T-helper 17 cell (primary cell): ENCODE measurements around the gene CUX1. TPM values are rescaled to one million over a fixed set of nuclear protein-coding genes. Genes with fewer than 3 reads are reported as not detected.
A peak's percentile ranks its signal among the peaks of the same experiment; 100 is the strongest.
"Not testable (repeated sequence)": the region's sequence is repeated elsewhere in the genome, so short reads cannot be mapped to it uniquely, and the experiment has no call there.

Experiments
- ATAC-seq: fragments of 150-1000 bp; cut with Tn5 transposase; 2 replicates; pipeline ENCODE4 v1.10.0; 2021; ENCODE audit warnings: mild to moderate bottlenecking, moderate library complexity
- DNase-seq, 3 donors: peaks; one replicate each; pipeline versions ENCODE4 v3.0.0 to v3.0.0-alpha.2; 2020 to 2021
- H3K9me3 ChIP-seq: one replicate; pipeline ENCODE4 v1.7.0; 2013; ENCODE audit warnings: low read length, mild to moderate bottlenecking; ENCODE audit not compliant: control insufficient read depth, poor library complexity, severe bottlenecking
- H3K27ac Mint-ChIP-seq: one replicate; pipeline ENCODE4 v1.8.0; 2022; ENCODE audit warnings: mild to moderate bottlenecking, moderate library complexity, mixed read lengths
- H3K27me3 Mint-ChIP-seq: one replicate; pipeline ENCODE4 v1.8.0; 2022; ENCODE audit warnings: mixed read lengths
- H3K36me3 Mint-ChIP-seq: one replicate; pipeline ENCODE4 v1.8.0; 2022; ENCODE audit warnings: low read depth, mixed read lengths
- H3K4me1 Mint-ChIP-seq: one replicate; pipeline ENCODE4 v1.8.0; 2022; ENCODE audit warnings: mild to moderate bottlenecking, mixed read lengths
- H3K4me3 Mint-ChIP-seq: one replicate; pipeline ENCODE4 v1.8.0; 2022; ENCODE audit warnings: mild to moderate bottlenecking, moderate library complexity, mixed read lengths
- total RNA-seq, 4 donors: library from RNA in 2 of 4; stranded (reverse) in 2 of 4; gene quantifications; one replicate each; pipeline ENCODE4 v1.2.3 and lab custom pipeline; 2022 to 2026

The CUX1 gene
- total RNA-seq, 2 donors from 2014 or later: 35.6 to 52.8 TPM

DNA sequence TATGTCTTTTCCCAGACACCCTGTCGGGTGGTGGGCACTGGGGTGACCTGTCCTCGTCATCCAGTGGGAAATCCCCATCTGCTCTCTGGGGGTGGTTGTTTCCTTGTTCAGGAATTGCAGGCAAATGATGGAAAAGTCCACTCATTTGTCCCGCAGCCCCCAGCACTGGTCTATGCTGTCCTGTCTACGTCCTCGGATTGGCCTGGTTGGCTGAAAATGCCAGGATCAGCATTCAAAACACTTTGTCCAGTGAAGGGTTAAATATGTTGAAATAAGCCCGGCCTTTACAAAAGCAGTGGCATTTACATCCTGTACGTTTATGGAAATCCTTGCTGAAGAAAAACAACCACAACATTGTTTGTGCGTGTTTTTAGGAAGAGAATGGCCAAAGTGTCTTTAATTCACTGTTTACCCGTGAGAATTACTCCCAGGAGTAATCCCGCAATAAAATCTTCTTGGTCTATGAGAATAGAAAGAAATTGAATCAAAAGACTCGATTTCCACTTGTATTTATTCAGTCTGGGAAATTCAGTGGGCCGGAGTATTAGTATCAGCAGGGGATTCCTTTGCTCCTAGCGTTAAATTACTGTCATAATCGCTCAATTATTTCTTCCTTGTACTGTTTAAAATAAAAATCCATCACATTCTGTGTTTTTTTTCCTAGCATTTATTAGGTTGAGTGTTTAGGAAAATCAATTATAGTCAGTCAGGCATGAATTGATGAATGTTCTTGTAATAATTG lies 352.4 kb downstream of the CUX1 start:
- H3K9me3 ChIP-seq: no peaks in the 10 kb centered on the region
- Mint-ChIP-seq H3K27ac (peak overlapping the region; percentile 6), H3K27me3 (no peaks in the 10 kb centered on the region), H3K4me1 (peaks cover 2% of the 10 kb centered on the region), H3K36me3 (no peaks in the 10 kb centered on the region), H3K4me3 (no peak overlapping the region)
- ATAC-seq (no peak), DNase-seq (no peak)

- no peak overlapping the region for H3K4me3 Mint-ChIP-seq
- no peaks in the 10 kb centered on the region for H3K27me3 Mint-ChIP-seq
- H3K36me3 Mint-ChIP-seq: no peaks in the 10 kb centered on the region
- peak overlapping the region; percentile 6 for H3K27ac Mint-ChIP-seq
- no peak for DNase-seq
- no peaks in the 10 kb centered on the region for H3K9me3 ChIP-seq
- peaks cover 2% of the 10 kb centered on the region for H3K4me1 Mint-ChIP-seq
- no peak for ATAC-seq
These were observed 353.1 kb downstream of the CUX1 start for GRCh38 chr7:102170393-102170970.

DNA sequence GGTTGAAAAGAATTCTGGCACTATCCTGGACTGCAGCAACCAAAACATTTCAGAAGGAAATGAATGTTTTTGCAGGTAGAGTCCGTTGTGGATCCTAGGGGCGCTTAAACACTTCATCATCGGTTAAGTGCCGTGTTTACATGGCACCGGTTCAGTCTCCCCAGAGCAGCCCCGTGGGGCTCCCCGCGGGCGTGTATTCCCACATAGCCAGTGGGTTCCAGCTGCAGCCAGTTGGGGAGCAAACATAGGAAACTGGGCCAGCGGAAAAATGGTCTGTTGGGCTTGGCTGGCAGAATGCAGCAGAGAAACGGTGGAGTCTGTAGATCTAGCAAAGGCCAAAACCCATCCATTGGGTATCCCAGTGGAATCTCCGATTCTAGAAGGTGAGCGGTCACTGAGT lies 356.2 kb downstream of the CUX1 start:
- no peak for ATAC-seq
- H3K36me3 Mint-ChIP-seq: peaks cover 3% of the 10 kb centered on the region

GRCh38 chr7:102175423-102176170 lies 358.2 kb downstream of the CUX1 start:
- H3K4me3 Mint-ChIP-seq: no peak overlapping the region
- ATAC-seq (no peak), DNase-seq (no peak)
- peak overlapping the region; percentile 32 for H3K27ac Mint-ChIP-seq
- H3K4me1 Mint-ChIP-seq: peaks cover 2% of the 10 kb centered on the region
- peaks cover 3% of the 10 kb centered on the region for H3K36me3 Mint-ChIP-seq
- H3K9me3 ChIP-seq: no peaks in the 10 kb centered on the region
- H3K27me3 Mint-ChIP-seq: no peaks in the 10 kb centered on the region

More for the DNA sequence above, 356.2 kb downstream of the CUX1 start:
- no peaks in the 10 kb centered on the region for H3K27me3 Mint-ChIP-seq
- peaks cover 2% of the 10 kb centered on the region for H3K4me1 Mint-ChIP-seq
- no peaks in the 10 kb centered on the region for H3K9me3 ChIP-seq
- H3K4me3 Mint-ChIP-seq: no peak overlapping the region
- peak overlapping the region; percentile 43 for H3K27ac Mint-ChIP-seq
- DNase-seq: no peak

DNA sequence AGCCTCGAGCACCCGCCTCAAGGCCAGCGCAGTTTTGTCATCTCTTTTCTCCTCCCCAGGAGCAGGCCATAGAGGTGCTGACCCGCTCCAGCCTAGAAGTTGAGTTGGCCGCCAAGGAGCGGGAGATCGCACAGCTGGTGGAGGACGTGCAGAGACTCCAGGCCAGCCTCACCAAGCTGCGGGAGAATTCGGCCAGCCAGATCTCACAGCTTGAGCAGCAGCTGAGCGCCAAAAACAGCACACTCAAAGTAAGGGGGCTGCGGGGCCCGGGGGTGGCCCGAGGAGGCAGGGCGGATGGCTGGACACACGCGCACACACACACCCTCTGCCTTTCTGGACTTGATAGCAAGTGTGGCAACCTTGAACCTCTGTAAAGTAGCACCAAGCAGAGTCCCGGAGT lies 361.0 kb downstream of the CUX1 start:
- DNase-seq: no peak
- Mint-ChIP-seq H3K4me3 (no peak overlapping the region), H3K36me3 (peaks cover 3% of the 10 kb centered on the region), H3K4me1 (peaks cover 2% of the 10 kb centered on the region), H3K27me3 (no peaks in the 10 kb centered on the region), H3K27ac (no peak overlapping the region)
- no peaks in the 10 kb centered on the region for H3K9me3 ChIP-seq
- ATAC-seq: no peak

GRCh38 chr7:102180727-102181126 lies 363.3 kb downstream of the CUX1 start:
- ATAC-seq: no peak
- Mint-ChIP-seq H3K36me3 (peaks cover 5% of the 10 kb centered on the region), H3K4me3 (no peak overlapping the region), H3K4me1 (no peaks in the 10 kb centered on the region), H3K27ac (peak overlapping the region; percentile 19), H3K27me3 (no peaks in the 10 kb centered on the region)
- DNase-seq: no peak
- H3K9me3 ChIP-seq: no peaks in the 10 kb centered on the region

- no peaks in the 10 kb centered on the region for H3K4me1 Mint-ChIP-seq
- DNase-seq: no peak
- no peak overlapping the region for H3K27ac Mint-ChIP-seq
- H3K9me3 ChIP-seq: no peaks in the 10 kb centered on the region
- no peaks in the 10 kb centered on the region for H3K27me3 Mint-ChIP-seq
- no peak overlapping the region for H3K4me3 Mint-ChIP-seq
- peaks cover 5% of the 10 kb centered on the region for H3K36me3 Mint-ChIP-seq
- ATAC-seq: no peak
These were observed 364.1 kb downstream of the CUX1 start for GRCh38 chr7:102181517-102181916.

DNA sequence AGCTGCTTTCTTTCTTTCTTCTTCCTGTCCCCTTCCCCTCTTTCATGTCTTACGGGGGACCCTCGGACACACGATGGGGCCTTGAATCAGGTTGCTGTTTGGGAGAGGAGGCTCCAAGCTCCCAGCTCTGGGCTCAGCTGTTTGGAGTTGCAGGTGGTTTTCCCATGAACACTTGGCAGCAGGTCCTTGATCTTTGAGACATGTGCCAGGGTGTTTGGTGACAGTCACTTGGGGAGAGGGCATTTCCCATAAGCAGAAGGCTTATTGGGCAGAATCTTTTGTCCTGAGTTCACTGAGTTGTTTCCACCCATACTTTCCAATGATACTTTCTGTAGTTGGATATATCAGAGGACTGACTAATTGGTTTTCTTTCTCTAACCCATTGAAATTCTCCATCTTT lies 364.6 kb downstream of the CUX1 start:
- DNase-seq (no peak), ATAC-seq (no peak)
- Mint-ChIP-seq H3K27ac (no peak overlapping the region), H3K4me3 (no peak overlapping the region), H3K36me3 (peaks cover 5% of the 10 kb centered on the region), H3K4me1 (no peaks in the 10 kb centered on the region), H3K27me3 (no peaks in the 10 kb centered on the region)
- no peaks in the 10 kb centered on the region for H3K9me3 ChIP-seq

- not testable (repeated sequence) for ATAC-seq, DNase-seq, H3K27me3 Mint-ChIP-seq, H3K36me3 Mint-ChIP-seq, H3K4me3 Mint-ChIP-seq, H3K27ac Mint-ChIP-seq, H3K4me1 Mint-ChIP-seq, H3K9me3 ChIP-seq
These were observed 366.4 kb downstream of the CUX1 start for GRCh38 chr7:102183848-102184247.

- Mint-ChIP-seq H3K36me3 (peaks cover 4% of the 10 kb centered on the region), H3K4me1 (no peaks in the 10 kb centered on the region), H3K27ac (no peak overlapping the region), H3K27me3 (no peaks in the 10 kb centered on the region), H3K4me3 (no peak overlapping the region)
- H3K9me3 ChIP-seq: no peaks in the 10 kb centered on the region
- no peak for DNase-seq
- ATAC-seq: no peak
These were observed 366.9 kb downstream of the CUX1 start for GRCh38 chr7:102184303-102184702.

DNA sequence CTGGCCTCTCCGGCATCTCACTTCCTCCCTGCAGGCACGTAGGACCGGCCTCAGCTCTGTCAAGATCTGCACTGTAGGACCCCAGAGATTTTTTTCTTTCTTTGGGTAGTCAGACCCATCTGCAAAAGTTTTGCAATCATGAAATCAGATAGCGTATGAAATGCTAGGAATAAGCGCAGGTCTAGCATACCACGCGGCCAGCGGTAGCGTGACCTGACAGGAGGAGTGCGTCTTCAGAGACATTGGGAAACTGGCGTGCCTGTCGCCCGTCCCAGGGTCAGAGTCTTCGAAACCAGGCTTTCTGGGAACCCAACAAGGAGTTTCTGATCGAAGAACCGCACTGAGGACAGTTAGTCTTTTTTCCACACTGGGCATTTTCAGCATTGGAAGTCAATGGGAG lies 368.4 kb downstream of the CUX1 start:
- no peaks in the 10 kb centered on the region for H3K9me3 ChIP-seq
- no peak overlapping the region for H3K27ac Mint-ChIP-seq
- H3K36me3 Mint-ChIP-seq: peaks cover 5% of the 10 kb centered on the region
- H3K27me3 Mint-ChIP-seq: no peaks in the 10 kb centered on the region
- peaks cover 1% of the 10 kb centered on the region for H3K4me1 Mint-ChIP-seq
- H3K4me3 Mint-ChIP-seq: no peak overlapping the region
- DNase-seq: no peak
- no peak for ATAC-seq

DNA sequence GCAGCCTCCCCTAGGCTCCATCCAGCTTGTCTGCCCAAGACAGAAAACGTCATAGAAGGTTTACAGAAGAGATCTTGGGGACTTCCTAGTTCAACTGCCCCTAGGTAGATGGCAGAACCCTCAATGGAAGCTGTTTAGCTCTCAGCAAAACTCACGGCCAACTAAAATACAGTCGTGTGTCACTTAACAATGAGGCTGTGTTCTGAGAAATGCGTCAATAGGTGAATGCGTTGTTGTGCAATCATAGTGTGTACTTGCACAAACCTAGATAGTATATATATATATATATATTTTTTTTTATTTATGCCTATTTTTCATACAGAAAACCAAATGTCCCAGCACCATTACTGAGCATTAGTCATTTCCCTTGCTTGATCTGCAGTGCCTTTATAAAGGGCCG lies 368.9 kb downstream of the CUX1 start:
- peaks cover 2% of the 10 kb centered on the region for H3K4me1 Mint-ChIP-seq
- H3K27me3 Mint-ChIP-seq: no peaks in the 10 kb centered on the region
- ATAC-seq: no peak
- no peak for DNase-seq
- H3K4me3 Mint-ChIP-seq: no peak overlapping the region
- H3K36me3 Mint-ChIP-seq: peaks cover 6% of the 10 kb centered on the region
- no peak overlapping the region for H3K27ac Mint-ChIP-seq
- no peaks in the 10 kb centered on the region for H3K9me3 ChIP-seq

GRCh38 chr7:102188746-102189145 lies 371.3 kb downstream of the CUX1 start:
- no peak overlapping the region for H3K27ac Mint-ChIP-seq
- no peak overlapping the region for H3K4me3 Mint-ChIP-seq
- no peak for DNase-seq
- H3K9me3 ChIP-seq: no peaks in the 10 kb centered on the region
- no peak for ATAC-seq
- H3K36me3 Mint-ChIP-seq: peaks cover 7% of the 10 kb centered on the region
- peaks cover 6% of the 10 kb centered on the region for H3K4me1 Mint-ChIP-seq
- H3K27me3 Mint-ChIP-seq: no peaks in the 10 kb centered on the region
